Adipocyte (in vitro differentiated cells): ENCODE data around the gene HMGB4.

ENCODE experiments used
- DNase-seq: peaks from one replicate; pipeline ENCODE4 v3.0.0-alpha.2; 2015; ENCODE audit warnings: low read depth
- H3K27me3 ChIP-seq: replicated peaks from 2 replicates; pipeline ENCODE4 v1.7.0; 2013; ENCODE audit warnings: mild to moderate bottlenecking, low read length, moderate library complexity; ENCODE audit not compliant: control insufficient read depth, insufficient read depth
- H3K36me3 ChIP-seq: 2 replicates; pipeline ENCODE4 v1.7.0; 2013; ENCODE audit warnings: low read length, mild to moderate bottlenecking, moderate library complexity; ENCODE audit not compliant: control insufficient read depth, insufficient read depth, severe bottlenecking
- H3K4me1 ChIP-seq: 2 replicates; pipeline ENCODE4 v1.7.0; 2013; ENCODE audit warnings: mild to moderate bottlenecking, low read length, moderate library complexity; ENCODE audit not compliant: control insufficient read depth, insufficient read depth
- H3K4me3 ChIP-seq: 2 replicates; pipeline ENCODE4 v1.7.0; 2013; ENCODE audit warnings: mild to moderate bottlenecking, low read length, moderate library complexity
- H3K9ac ChIP-seq: 2 replicates; pipeline ENCODE4 v1.7.0; 2013; ENCODE audit warnings: mild to moderate bottlenecking, low read length, moderate library complexity
- H3K9me3 ChIP-seq: 2 replicates; pipeline ENCODE4 v1.7.0; 2013; ENCODE audit warnings: mild to moderate bottlenecking, low read length, moderate library complexity; ENCODE audit not compliant: control insufficient read depth

Gene HMGB4

DNA sequence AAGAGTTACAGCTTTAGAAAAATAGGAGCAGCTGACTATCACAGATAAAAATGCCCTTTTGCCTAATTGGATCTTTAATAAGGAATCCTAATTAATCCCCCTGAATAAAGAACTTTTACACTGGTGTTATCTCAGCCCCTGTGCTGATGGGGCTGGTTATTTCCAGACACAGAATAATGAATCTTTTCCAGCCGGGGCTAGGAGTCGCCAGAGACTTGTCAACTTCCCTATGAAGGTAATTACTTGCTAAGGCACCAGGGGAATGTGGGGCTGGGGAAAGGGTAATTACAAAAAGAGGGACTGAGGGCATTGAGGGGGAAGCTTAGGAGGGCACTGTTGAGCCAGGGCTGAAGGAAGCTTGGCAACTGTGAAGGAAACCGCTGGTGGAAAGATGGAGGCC is 34.5 kb downstream of the HMGB4 start:
- Histone ChIP-seq H3K36me3 (no peaks in the 10 kb centered on the region), H3K27me3 (no peaks in the 10 kb centered on the region), H3K4me3 (no peak overlapping the region), H3K9ac (no peak overlapping the region), H3K4me1 (peaks cover 39% of the 10 kb centered on the region), H3K9me3 (no peaks in the 10 kb centered on the region)
- DNase-seq: no peak

GRCh38 chr1:33898881-33899280 is 35.0 kb downstream of the HMGB4 start:
- no peak for DNase-seq
- Histone ChIP-seq H3K9ac (no peak overlapping the region), H3K4me1 (peaks cover 40% of the 10 kb centered on the region), H3K9me3 (no peaks in the 10 kb centered on the region), H3K36me3 (no peaks in the 10 kb centered on the region), H3K4me3 (no peak overlapping the region), H3K27me3 (no peaks in the 10 kb centered on the region)

- Histone ChIP-seq H3K9ac (no peak overlapping the region), H3K4me3 (no peak overlapping the region), H3K9me3 (no peaks in the 10 kb centered on the region), H3K4me1 (peaks cover 37% of the 10 kb centered on the region), H3K36me3 (no peaks in the 10 kb centered on the region), H3K27me3 (no peaks in the 10 kb centered on the region)
- DNase-seq: no peak
Measured at GRCh38 chr1:33899746-33900145, 35.9 kb downstream of the HMGB4 start.

- Histone ChIP-seq H3K9me3 (no peaks in the 10 kb centered on the region), H3K27me3 (no peaks in the 10 kb centered on the region), H3K36me3 (no peaks in the 10 kb centered on the region), H3K4me1 (peaks cover 36% of the 10 kb centered on the region), H3K4me3 (peak overlapping the region; percentile 48), H3K9ac (peak overlapping the region; percentile 49)
- DNase-seq: no peak
Measured at GRCh38 chr1:33902486-33903209, 38.8 kb downstream of the HMGB4 start.

DNA sequence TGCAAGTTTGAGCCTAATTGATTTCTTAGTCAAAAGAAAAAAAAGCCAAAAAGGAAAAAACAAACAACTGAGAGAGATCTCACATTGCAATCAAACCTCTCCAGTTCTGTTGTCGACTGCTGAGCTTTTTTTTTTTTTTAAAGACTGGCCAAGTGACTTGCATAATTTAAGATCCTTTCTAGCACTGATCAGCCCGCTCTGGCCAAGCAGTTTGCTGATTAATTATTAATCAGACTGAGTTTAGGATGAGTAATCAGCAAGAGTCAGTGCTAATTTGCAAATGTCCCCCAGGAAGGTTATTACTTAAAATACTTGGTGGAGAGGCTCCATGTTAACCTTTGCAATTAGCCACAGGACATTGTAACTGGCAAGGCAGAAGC is 39.3 kb downstream of the HMGB4 start:
- H3K9me3 ChIP-seq: no peaks in the 10 kb centered on the region
- DNase-seq: peak; percentile 14

GRCh38 chr1:33905241-33905640 is 41.4 kb downstream of the HMGB4 start:
- DNase-seq: no peak
- no peaks in the 10 kb centered on the region for H3K36me3 ChIP-seq
- H3K4me3 ChIP-seq: no peak overlapping the region
- H3K4me1 ChIP-seq: peaks cover 32% of the 10 kb centered on the region
- no peaks in the 10 kb centered on the region for H3K9me3 ChIP-seq
- no peaks in the 10 kb centered on the region for H3K27me3 ChIP-seq
- H3K9ac ChIP-seq: no peak overlapping the region

More for the DNA sequence above, 39.3 kb downstream of the HMGB4 start:
- peaks cover 32% of the 10 kb centered on the region for H3K4me1 ChIP-seq
- peak overlapping the region; percentile 48 for H3K4me3 ChIP-seq
- no peaks in the 10 kb centered on the region for H3K27me3 ChIP-seq
- H3K36me3 ChIP-seq: no peaks in the 10 kb centered on the region
- H3K9ac ChIP-seq: peak overlapping the region; percentile 49

GRCh38 chr1:33906156-33906555 is 42.3 kb downstream of the HMGB4 start:
- no peaks in the 10 kb centered on the region for H3K36me3 ChIP-seq
- peaks cover 32% of the 10 kb centered on the region for H3K4me1 ChIP-seq
- H3K9ac ChIP-seq: no peak overlapping the region
- H3K4me3 ChIP-seq: no peak overlapping the region
- no peak for DNase-seq
- no peaks in the 10 kb centered on the region for H3K9me3 ChIP-seq
- no peaks in the 10 kb centered on the region for H3K27me3 ChIP-seq

DNA sequence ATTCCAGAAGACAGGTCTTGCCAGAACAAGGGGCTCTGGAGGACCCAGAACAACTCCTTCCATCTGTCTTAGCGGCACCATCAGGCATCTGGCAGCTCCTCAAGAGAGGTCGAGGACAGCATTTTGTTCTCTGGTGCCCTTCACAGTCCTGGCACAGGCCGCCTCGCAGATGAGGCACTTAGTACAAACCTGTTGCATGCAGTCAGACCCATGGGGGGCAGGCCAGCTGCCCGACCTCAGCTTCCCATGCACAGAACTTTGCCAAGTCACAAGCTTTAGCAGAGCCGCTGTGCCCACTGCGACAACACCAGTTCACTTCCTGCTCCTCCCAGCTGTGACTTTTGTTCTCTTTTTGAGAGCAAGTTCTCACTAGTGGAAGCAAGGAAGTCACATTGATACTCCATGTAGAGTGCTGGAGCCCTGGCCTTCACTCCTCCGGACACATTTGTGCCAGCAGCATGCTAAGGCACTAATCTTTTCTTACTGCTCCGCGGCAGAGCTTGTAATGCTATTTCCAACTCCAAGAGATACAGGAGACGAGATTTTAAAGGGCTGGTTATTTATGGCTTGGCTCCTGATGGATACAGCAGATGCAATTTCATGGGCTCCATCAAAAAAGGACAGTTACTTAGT is 44.6 kb downstream of the HMGB4 start:
- H3K4me1 ChIP-seq: peaks cover 12% of the 10 kb centered on the region
- no peak for DNase-seq
- H3K9me3 ChIP-seq: no peaks in the 10 kb centered on the region
- H3K9ac ChIP-seq: no peak overlapping the region
- H3K36me3 ChIP-seq: no peaks in the 10 kb centered on the region
- H3K27me3 ChIP-seq: no peaks in the 10 kb centered on the region
- H3K4me3 ChIP-seq: no peak overlapping the region
